GM15510 (cell line): Measurements from ENCODE around the gene ARMC8.

Source experiments
- POLR2A ChIP-seq: IDR thresholded peaks from 3 replicates; pipeline ENCODE4 v1.6.1; 2011; ENCODE audit warnings: borderline replicate concordance; ENCODE audit not compliant: insufficient read length; ENCODE audit errors: extremely low read depth

ARMC8 gene

GRCh38 chr3:138297876-138298275 lies 110.8 kb downstream of the ARMC8 start:
- no peak for TF ChIP-seq POLR2A

GRCh38 chr3:138300647-138301046 lies 113.5 kb downstream of the ARMC8 start:
- no peak for TF ChIP-seq POLR2A

- TF ChIP-seq POLR2A: no peak
These were observed 116.4 kb downstream of the ARMC8 start for GRCh38 chr3:138303474-138303873.

GRCh38 chr3:138307899-138308298 lies 120.8 kb downstream of the ARMC8 start:
- no peak for TF ChIP-seq POLR2A

- no peak for TF ChIP-seq POLR2A
These were observed 121.7 kb downstream of the ARMC8 start for GRCh38 chr3:138308783-138309182.

- no peak for TF ChIP-seq POLR2A
These were observed 123.4 kb downstream of the ARMC8 start for GRCh38 chr3:138310494-138310893.

GRCh38 chr3:138314751-138315150 lies 127.7 kb downstream of the ARMC8 start:
- TF ChIP-seq POLR2A: no peak

- no peak for TF ChIP-seq POLR2A
These were observed 130.6 kb downstream of the ARMC8 start for GRCh38 chr3:138317687-138318086.

GRCh38 chr3:138323971-138324370 lies 136.9 kb downstream of the ARMC8 start:
- no peak for TF ChIP-seq POLR2A

- no peak for TF ChIP-seq POLR2A
These were observed 138.9 kb downstream of the ARMC8 start for GRCh38 chr3:138325990-138326389.

GRCh38 chr3:138326866-138327595 lies 139.9 kb downstream of the ARMC8 start:
- TF ChIP-seq POLR2A: no peak

GRCh38 chr3:138327831-138328230 lies 140.7 kb downstream of the ARMC8 start:
- TF ChIP-seq POLR2A: no peak

GRCh38 chr3:138328341-138328740 lies 141.2 kb downstream of the ARMC8 start:
- TF ChIP-seq POLR2A: no peak

GRCh38 chr3:138329127-138329983 lies 142.3 kb downstream of the ARMC8 start, which contains the start of gene NME9:
Gene NME9 (minus strand): TSS chr3:138329851. CDS start chr3:138329335, 516 bp downstream.
- TF ChIP-seq POLR2A: no peak

- TF ChIP-seq POLR2A: no peak
These were observed 142.8 kb downstream of the ARMC8 start for GRCh38 chr3:138329984-138330293.
